Adrenal gland (tissue), 5 donors: ENCODE data around the gene MNDA.

Source experiments
- CTCF ChIP-seq, 6 experiments: fragments of 450-650 bp in 4 of 6; fragments of 200-600 bp in 2 of 6; sonication (generic) in 1 of 6; IDR thresholded peaks; 1 replicate in 5 of 6; 2 replicates in 1 of 6; pipeline versions ENCODE4 v1.5.1 to v1.8.0; 2016 to 2021; ENCODE audit warnings: antibody characterized with exemption in 6 of 6, mild to moderate bottlenecking in 2 of 6, moderate library complexity in 1 of 6
- POLR2A ChIP-seq, 2 donors: fragments of 450-650 bp; IDR thresholded peaks; one replicate each; pipeline ENCODE4 v1.6.1; 2017; ENCODE audit warnings: antibody characterized with exemption in 2 of 2, mild to moderate bottlenecking in 2 of 2, moderate library complexity in 1 of 2
- donor health status: DM: no; HTN: no; CAD: no.

GRCh38 chr1:158836038-158836437 is 4.9 kb downstream of the MNDA start:
- TF ChIP-seq POLR2A (IDR thresholded peaks at IDR 0.05) = no peak
- no peak for TF ChIP-seq CTCF (IDR thresholded peaks at IDR 0.05)
